GM13976 (cell line): ENCODE results near the gene KIAA1958.

Source experiments
- DNase-seq: peaks from one replicate; pipeline ENCODE4 v3.0.0; 2012; ENCODE audit warnings: low spot score
- in situ Hi-C: fragments of 300-500 bp; cut with MboI; formaldehyde crosslinking; loops from one replicate; pipeline ENCODE4 v1.12.0; 2022; ENCODE audit warnings: low sequenced_read_pairs, mixed read lengths, inconsistent platforms; ENCODE audit not compliant: unreplicated experiment
- TF ChIP-seq, protein P1 (sequence below): IDR thresholded peaks from 2 replicates; pipeline ENCODE4 v1.5.1; 2012; ENCODE audit warnings: borderline replicate concordance, mild to moderate bottlenecking; ENCODE audit not compliant: insufficient read depth; ENCODE audit errors: extremely low read depth, missing control alignments, control extremely low read depth

KIAA1958 gene

DNA sequence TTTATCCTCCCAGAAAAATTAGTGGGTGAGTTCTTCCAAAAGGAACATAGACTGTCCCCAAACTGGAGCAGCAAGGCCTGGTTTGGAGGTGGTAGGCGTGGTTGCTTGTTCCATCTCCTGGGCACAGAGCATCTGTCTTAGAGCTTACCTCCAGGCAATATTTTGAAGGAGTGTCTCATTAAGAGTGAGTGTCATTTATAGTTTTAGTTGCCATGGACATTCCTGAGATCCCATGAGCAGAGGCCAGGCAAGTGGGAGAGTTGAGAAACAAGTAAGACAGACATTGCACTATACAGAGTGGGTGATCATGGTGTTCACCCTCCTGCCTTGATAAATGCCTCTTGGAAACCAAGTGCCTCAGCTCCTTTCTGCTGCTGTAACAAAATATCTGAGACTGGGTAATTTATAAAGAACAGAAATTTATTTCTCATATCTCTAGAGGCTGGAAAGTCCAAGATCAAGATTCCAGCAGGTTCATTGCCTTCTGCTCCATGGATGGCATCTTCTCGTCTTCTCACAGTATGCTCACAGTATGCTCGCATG is 68.5 kb downstream of the KIAA1958 start:
- TF ChIP-seq, protein P1, sequence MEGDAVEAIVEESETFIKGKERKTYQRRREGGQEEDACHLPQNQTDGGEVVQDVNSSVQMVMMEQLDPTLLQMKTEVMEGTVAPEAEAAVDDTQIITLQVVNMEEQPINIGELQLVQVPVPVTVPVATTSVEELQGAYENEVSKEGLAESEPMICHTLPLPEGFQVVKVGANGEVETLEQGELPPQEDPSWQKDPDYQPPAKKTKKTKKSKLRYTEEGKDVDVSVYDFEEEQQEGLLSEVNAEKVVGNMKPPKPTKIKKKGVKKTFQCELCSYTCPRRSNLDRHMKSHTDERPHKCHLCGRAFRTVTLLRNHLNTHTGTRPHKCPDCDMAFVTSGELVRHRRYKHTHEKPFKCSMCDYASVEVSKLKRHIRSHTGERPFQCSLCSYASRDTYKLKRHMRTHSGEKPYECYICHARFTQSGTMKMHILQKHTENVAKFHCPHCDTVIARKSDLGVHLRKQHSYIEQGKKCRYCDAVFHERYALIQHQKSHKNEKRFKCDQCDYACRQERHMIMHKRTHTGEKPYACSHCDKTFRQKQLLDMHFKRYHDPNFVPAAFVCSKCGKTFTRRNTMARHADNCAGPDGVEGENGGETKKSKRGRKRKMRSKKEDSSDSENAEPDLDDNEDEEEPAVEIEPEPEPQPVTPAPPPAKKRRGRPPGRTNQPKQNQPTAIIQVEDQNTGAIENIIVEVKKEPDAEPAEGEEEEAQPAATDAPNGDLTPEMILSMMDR = no peak
- in situ Hi-C loops = no loop called here
- DNase-seq = no peak

GRCh38 chr9:112555844-112556482 is 69.3 kb downstream of the KIAA1958 start:
- in situ Hi-C loops = no loop called here
- DNase-seq = no peak
- TF ChIP-seq, protein P1 = no peak

GRCh38 chr9:112556497-112557442 is 70.1 kb downstream of the KIAA1958 start:
- in situ Hi-C loops = no loop called here
- TF ChIP-seq, protein P1 = no peak
- DNase-seq = no peak

GRCh38 chr9:112558476-112558875 is 71.8 kb downstream of the KIAA1958 start:
- no peak for DNase-seq
- in situ Hi-C loops = no loop called here
- TF ChIP-seq, protein P1 = no peak

- TF ChIP-seq, protein P1 = no peak
- no peak for DNase-seq
- in situ Hi-C loops = no loop called here
Observed at GRCh38 chr9:112558978-112559377, 72.4 kb downstream of the KIAA1958 start.

- in situ Hi-C loops = no loop called here
- TF ChIP-seq, protein P1 = no peak
- no peak for DNase-seq
Observed at GRCh38 chr9:112559629-112560413, 73.2 kb downstream of the KIAA1958 start.
